Endothelial cell of umbilical vein (primary cell): ENCODE measurements around the gene TNFSF13. TPM values are rescaled to one million over a fixed set of nuclear protein-coding genes. Genes with fewer than 3 reads are reported as not detected.

Experiments
- BruUV-seq: library from RNA; stranded (reverse); fragments of 400-500 nt; replicated peaks from 2 replicates; lab custom pipeline; 2021; lab: Mats Ljungman, UMichigan
- CTCF ChIA-PET: fragments of 300-600, 350-600 bp; sonication (Branson Sonifier 250); formaldehyde crosslinking; loops from one replicate; lab custom pipeline; 2021; ENCODE audit warnings: antibody characterized with exemption, inconsistent platforms; lab: Charles Lee
- POLR2A ChIA-PET: fragments of 300-600, 350-600 bp; sonication (Branson Sonifier 250); formaldehyde crosslinking; loops from one replicate; lab custom pipeline; 2021; ENCODE audit warnings: antibody characterized with exemption, inconsistent platforms; lab: Charles Lee
- DNase-seq: peaks from one replicate; pipeline ENCODE4 v3.0.0-alpha.2; 2011; ENCODE audit warnings: low read depth, low spot score
- FAIRE-seq: peaks from 2 replicates; lab custom pipeline; 2011; peaks lifted over from hg19 to GRCh38; lab: Jason Lieb, UNC
- H2AFZ ChIP-seq: 2 replicates; pipeline ENCODE4 v1.6.0; 2012; ENCODE audit warnings: low read depth, low read length, control low read depth, inconsistent platforms
- H3K27ac ChIP-seq: 2 replicates; pipeline ENCODE4 v1.5.1; 2011; ENCODE audit warnings: low read depth, mild to moderate bottlenecking, control low read depth, low read length, moderate library complexity; ENCODE audit not compliant: insufficient read depth
- H3K27me3 ChIP-seq, 2 experiments: 2 replicates each; pipeline versions ENCODE4 v1.6.0 to v1.6.1; 2011; ENCODE audit warnings: low read length in 2 of 2, mixed read lengths in 1 of 2; ENCODE audit not compliant: control insufficient read depth in 2 of 2, insufficient read depth in 2 of 2
- H3K36me3 ChIP-seq, 2 experiments: 2 replicates in 1 of 2; 3 replicates in 1 of 2; pipeline ENCODE4 v1.5.1; 2011; ENCODE audit warnings: low read length in 2 of 2, mild to moderate bottlenecking in 1 of 2, moderate library complexity in 1 of 2; ENCODE audit not compliant: control insufficient read depth in 2 of 2, insufficient read depth in 2 of 2; ENCODE audit errors: extremely low read depth in 1 of 2
- H3K4me1 ChIP-seq: 3 replicates; pipeline ENCODE4 v1.5.1; 2011; ENCODE audit warnings: mild to moderate bottlenecking, low read length; ENCODE audit not compliant: control insufficient read depth, insufficient read depth; ENCODE audit errors: extremely low read depth
- H3K4me2 ChIP-seq: 2 replicates; pipeline ENCODE4 v1.6.1; 2011; ENCODE audit warnings: low read length, control low read depth, mixed read lengths; ENCODE audit not compliant: insufficient read depth
- H3K4me3 ChIP-seq, 3 experiments: fragments of 200-600 bp in 1 of 3; sonication (generic), shearing (Covaris generic) in 1 of 3; replicated peaks in 1 of 3; 2 replicates each; pipeline ENCODE4 v1.5.1; 2011 to 2016; ENCODE audit warnings: control low read depth in 3 of 3, low read length in 3 of 3, mild to moderate bottlenecking in 2 of 3, inconsistent platforms in 1 of 3, low read depth in 1 of 3, moderate library complexity in 1 of 3; ENCODE audit not compliant: insufficient read depth in 1 of 3
- H3K79me2 ChIP-seq: 2 replicates; pipeline ENCODE4 v1.6.0; 2012; ENCODE audit warnings: low read length, inconsistent platforms; ENCODE audit not compliant: control insufficient read depth, insufficient read depth
- H3K9ac ChIP-seq: replicated peaks from 2 replicates; pipeline ENCODE3; 2011; ENCODE audit warnings: low read length, control low read depth; ENCODE audit not compliant: insufficient read depth; ENCODE audit errors: extremely low read depth
- H3K9me1 ChIP-seq: replicated peaks from 3 replicates; pipeline ENCODE4 v1.6.0; 2011; ENCODE audit warnings: mild to moderate bottlenecking, low read length; ENCODE audit not compliant: control insufficient read depth, insufficient read depth; ENCODE audit errors: extremely low read depth
- H3K9me3 ChIP-seq: replicated peaks from 2 replicates; pipeline ENCODE4 v1.5.1; 2012; ENCODE audit warnings: low read length, inconsistent platforms; ENCODE audit not compliant: control insufficient read depth, insufficient read depth
- H4K20me1 ChIP-seq: replicated peaks from 2 replicates; pipeline ENCODE3; 2011; ENCODE audit warnings: mild to moderate bottlenecking, low read length; ENCODE audit not compliant: control insufficient read depth, insufficient read depth; ENCODE audit errors: extremely low read depth
- CTCF ChIP-seq, 2 donors: IDR thresholded peaks; 1 replicate in 1 of 2; 2 replicates in 1 of 2; pipeline ENCODE4 v1.5.1; 2011; ENCODE audit warnings: low read length in 2 of 2, mild to moderate bottlenecking in 2 of 2, moderate library complexity in 2 of 2, control low read depth in 1 of 2, inconsistent platforms in 1 of 2, low read depth in 1 of 2; ENCODE audit not compliant: insufficient read depth in 1 of 2; ENCODE audit errors: extremely low read depth in 1 of 2
- EZH2 ChIP-seq: IDR thresholded peaks from 2 replicates; pipeline ENCODE4 v1.6.1; 2012; ENCODE audit warnings: borderline replicate concordance, low read depth, mild to moderate bottlenecking, moderate library complexity, low read length, inconsistent platforms; ENCODE audit not compliant: severe bottlenecking
- FOS ChIP-seq: IDR thresholded peaks from 2 replicates; pipeline ENCODE4 v1.6.1; 2011; ENCODE audit warnings: mild to moderate bottlenecking, low read length, moderate library complexity, borderline replicate concordance; ENCODE audit not compliant: insufficient read depth
- GATA2 ChIP-seq: IDR thresholded peaks from 2 replicates; pipeline ENCODE4 v1.7.0; 2011; ENCODE audit warnings: low read depth, mild to moderate bottlenecking, moderate library complexity, mixed read lengths, low read length; ENCODE audit not compliant: insufficient read length, insufficient read depth
- JUN ChIP-seq: IDR thresholded peaks from 2 replicates; pipeline ENCODE4 v1.6.1; 2011; ENCODE audit warnings: borderline replicate concordance, low read depth; ENCODE audit not compliant: insufficient read length, insufficient read depth
- MAX ChIP-seq: IDR thresholded peaks from 2 replicates; pipeline ENCODE4 v1.6.1; 2011; ENCODE audit not compliant: insufficient read depth, insufficient read length
- MYC ChIP-seq: IDR thresholded peaks from one replicate; pipeline ENCODE4 v1.6.1; 2011; ENCODE audit warnings: mild to moderate bottlenecking, low read depth, low read length
- POLR2A ChIP-seq: IDR thresholded peaks from 2 replicates; pipeline ENCODE4 v1.6.1; 2012; ENCODE audit warnings: low read depth, mild to moderate bottlenecking, control low read depth, low read length
- POLR2AphosphoS5 ChIP-seq: IDR thresholded peaks from 2 replicates; pipeline ENCODE4 v1.6.1; 2012; ENCODE audit warnings: low read depth, mild to moderate bottlenecking, control low read depth, low read length, moderate library complexity; ENCODE audit not compliant: insufficient read depth
- dilution Hi-C: fragments of 300-500 bp; cut with MboI; formaldehyde crosslinking; loops from one replicate; pipeline ENCODE4 v1.15.0; 2019; ENCODE audit warnings: low sequenced_read_pairs; ENCODE audit not compliant: extremely low pct_ligation_motif_present
- intact Hi-C: fragments of 100-400 bp; cut with micrococcal nuclease; formaldehyde crosslinking; loops from one replicate; pipeline ENCODE4 v1.10.0; 2022
- polyA plus RNA-seq, 4 experiments: library from polyadenylated mRNA; depleted of rRNA in 3 of 4; stranded (reverse) in 3 of 4; unstranded in 1 of 4; fragments of >200 nt; gene quantifications; 2 replicates each; pipeline versions ENCODE4 v1.2.1 to v1.2.3, GENCODE V29; 2011 to 2012; ENCODE audit warnings: missing spikeins in 1 of 4
- total RNA-seq: library from RNA; stranded (reverse); gene quantifications from 2 replicates; pipeline ENCODE4 v1.2.3, GENCODE V29; 2021

TNFSF13 gene
- total and polyA plus RNA-seq, 2 donors (not counting 3 experiments of a cell fraction or from before 2014, with no cell fraction given): 3.6 to 5.4 TPM

GRCh38 chr17:7574176-7574953 is 15.8 kb downstream of the TNFSF13 start:
- Histone ChIP-seq H2AFZ (no peak overlapping the region), H3K4me2 (peak overlapping the region; percentile 92), H3K9me3 (no peaks in the 10 kb centered on the region), H4K20me1 (peaks cover 9% of the 10 kb centered on the region), H3K4me1 (peaks cover 56% of the 10 kb centered on the region), H3K9me1 (no peaks in the 10 kb centered on the region), H3K27me3 (no peaks in the 10 kb centered on the region), H3K9ac (peak overlapping the region; percentile 98), H3K36me3 (peaks cover 34 to 56% of the 10 kb centered on the region in 2 experiments), H3K27ac (no peak overlapping the region), H3K4me3 (peak overlapping the region; percentile 86 to 96 (median 87)), H3K79me2 (peaks cover 50% of the 10 kb centered on the region)
- no peak for DNase-seq
- POLR2A ChIA-PET: interaction anchor here (0.5 to 2.1 kb wide), 9 partner anchors 9 to 543 kb away, joined by 3 to 9 read pairs (median 4); partner anchors contain the start of genes MPDU1, TMEM256, TP53 and WRAP53
- peak; percentile 52 for FAIRE-seq
- no peak for TF ChIP-seq JUN
- no peak for TF ChIP-seq GATA2
- TF ChIP-seq MAX: no peak
- no peak for TF ChIP-seq MYC
- TF ChIP-seq CTCF (IDR thresholded peaks at IDR 0.05; ENCODE audit: extremely low read depth in 1 of 2, insufficient read depth in 1 of 2, low read depth in 1 of 2, low read length in 2 of 2): no peak
- no peak for TF ChIP-seq POLR2AphosphoS5
- TF ChIP-seq POLR2A: no peak
- no peak for TF ChIP-seq FOS
- TF ChIP-seq EZH2: no peak
- dilution Hi-C loops: no loop called here
- intact Hi-C loops: loop anchor here (5.0 kb wide), 1 partner anchor 263 kb away; no protein-coding TSS in a partner anchor
- CTCF ChIA-PET: interaction anchor here (0.6 to 6.2 kb wide), 5 partner anchors 10 to 170 kb away, joined by 4 to 40 read pairs (median 6); partner anchors contain the start of genes MPDU1, SOX15, TMEM256 and TP53
- BruUV-seq: TSS peak; percentile 21
